Measurements from ENCODE around the gene MDP1.

MDP1 gene

GRCh38 chr14:24172871-24173281, 43.0 kb downstream of the MDP1 start:
- Histone ChIP-seq H3K4me1 (ENCODE audit: insufficient read depth, poor library complexity, severe bottlenecking) (no peaks in the 10 kb centered on the region), H3K9me3 (ENCODE audit: severe bottlenecking) (no peaks in the 10 kb centered on the region), H3K4me3 (ENCODE audit: severe bottlenecking) (no peak overlapping the region), H3K27ac (ENCODE audit: poor library complexity, severe bottlenecking) (no peak overlapping the region), H3K27me3 (ENCODE audit: insufficient read depth, poor library complexity, severe bottlenecking) (no peaks in the 10 kb centered on the region), H3K36me3 (ENCODE audit: low read depth) (no peaks in the 10 kb centered on the region)
- ATAC-seq (ENCODE audit: low read depth), result 0 out of 3 replicates have a peak, but pooled peaks have one; percentile 13
- no peak for TF ChIP-seq CTCF (IDR thresholded peaks at IDR 0.05; ENCODE audit: poor library complexity, severe bottlenecking)
- DNase-seq (ENCODE audit: low spot score), result no peak

DNA sequence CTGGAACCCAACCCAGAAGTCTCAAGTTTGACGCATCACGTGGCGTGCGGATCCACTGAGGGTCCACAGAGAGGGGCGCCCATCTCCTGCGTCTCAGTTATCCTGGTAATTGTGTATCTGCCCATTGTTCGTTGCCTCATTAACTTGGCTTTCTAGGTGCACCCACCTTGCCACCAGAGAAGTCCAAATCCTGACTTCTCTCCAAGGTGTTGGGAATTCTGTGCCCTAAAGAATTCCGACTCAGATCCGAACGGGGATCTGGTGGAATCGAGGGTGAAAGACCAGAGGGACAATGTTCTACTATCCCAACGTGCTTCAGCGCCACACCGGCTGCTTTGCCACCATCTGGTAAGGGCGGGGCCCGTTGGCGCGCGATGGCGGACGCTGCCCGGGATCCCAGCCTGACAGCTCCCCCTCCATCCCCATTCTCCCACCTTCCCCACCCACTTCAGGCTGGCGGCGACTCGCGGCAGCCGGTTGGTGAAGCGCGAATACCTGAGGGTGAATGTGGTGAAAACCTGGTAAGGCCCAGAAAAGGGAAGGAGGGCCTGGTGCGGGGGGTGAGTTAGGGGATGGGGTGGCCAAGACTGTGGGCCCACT, 43.5 kb downstream of the MDP1 start:
- no peak overlapping the region for H3K4me3 ChIP-seq (ENCODE audit: severe bottlenecking)

DNA sequence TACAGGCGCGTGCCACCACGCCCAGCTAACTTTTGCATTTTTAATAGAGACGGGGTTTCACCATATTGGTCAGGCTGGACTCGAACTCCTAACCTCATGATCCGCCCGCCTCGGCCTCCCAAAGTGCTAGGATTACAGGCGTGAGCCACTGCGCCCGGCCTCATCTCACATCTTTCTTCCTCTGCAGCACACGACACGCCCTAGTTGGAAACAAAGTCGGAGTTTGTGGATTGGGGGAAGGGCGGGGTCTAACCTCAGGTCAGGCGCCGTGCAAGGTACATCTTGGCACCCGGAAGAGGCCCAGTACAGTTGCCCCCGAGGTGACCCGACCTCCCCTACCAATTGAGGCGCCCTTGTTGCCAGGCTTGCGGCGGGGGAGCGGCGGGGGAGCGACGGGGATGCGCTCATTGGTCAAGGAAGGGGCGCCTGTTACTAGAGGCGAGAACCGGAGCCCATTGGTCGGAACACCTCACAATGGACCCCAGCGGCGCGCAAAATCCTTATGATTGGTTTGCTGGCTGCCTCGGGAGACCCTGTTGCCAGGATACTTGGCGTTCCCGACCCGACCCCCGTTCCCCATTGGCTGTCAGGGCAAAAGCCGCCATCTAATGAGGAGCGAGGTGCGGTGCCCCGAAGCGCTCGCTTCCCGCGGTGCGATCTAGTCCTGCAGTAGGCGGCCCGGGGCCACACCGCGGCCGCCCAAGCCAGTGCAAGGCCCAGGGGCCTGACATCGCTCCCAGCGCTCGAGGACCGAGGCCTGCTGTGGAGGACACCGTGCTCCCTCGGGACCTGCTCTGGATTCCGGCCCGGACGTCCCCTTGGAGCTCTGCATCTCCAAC, 44.2 kb downstream of the MDP1 start, which contains the start of gene REC8:
Gene REC8 (plus strand): TSS at position 659 of the 839 bp plus-strand sequence. CDS start 473 bp downstream, outside the sequence.
- H3K4me1 ChIP-seq (ENCODE audit: insufficient read depth, poor library complexity, severe bottlenecking), result no peaks in the 10 kb centered on the region
- no peak within 1 kb of the TSS for H3K27ac ChIP-seq (ENCODE audit: poor library complexity, severe bottlenecking)
- H3K27me3 ChIP-seq (ENCODE audit: insufficient read depth, poor library complexity, severe bottlenecking), result no peaks in the 10 kb centered on the region
- no peak within 1 kb of the TSS for H3K4me3 ChIP-seq (ENCODE audit: severe bottlenecking)
- 0 out of 2 replicates have a peak, but pooled peaks cover 5% of the 10 kb centered on the region for H3K36me3 ChIP-seq (ENCODE audit: low read depth)
- ATAC-seq (ENCODE audit: low read depth) (no peak), DNase-seq (ENCODE audit: low spot score) (no peak)
- no peak for TF ChIP-seq CTCF (IDR thresholded peaks at IDR 0.05; ENCODE audit: poor library complexity, severe bottlenecking)
- H3K9me3 ChIP-seq (ENCODE audit: severe bottlenecking), result no peaks in the 10 kb centered on the region

More for the DNA sequence above, 43.5 kb downstream of the MDP1 start:
- DNase-seq (ENCODE audit: low spot score), result no peak
- no peaks in the 10 kb centered on the region for H3K4me1 ChIP-seq (ENCODE audit: insufficient read depth, poor library complexity, severe bottlenecking)
- H3K27me3 ChIP-seq (ENCODE audit: insufficient read depth, poor library complexity, severe bottlenecking), result no peaks in the 10 kb centered on the region
- H3K9me3 ChIP-seq (ENCODE audit: severe bottlenecking), result no peaks in the 10 kb centered on the region
- no peak for TF ChIP-seq CTCF (IDR thresholded peaks at IDR 0.05; ENCODE audit: poor library complexity, severe bottlenecking)
- no peaks in the 10 kb centered on the region for H3K36me3 ChIP-seq (ENCODE audit: low read depth)
- ATAC-seq (ENCODE audit: low read depth), result no peak
- no peak overlapping the region for H3K27ac ChIP-seq (ENCODE audit: poor library complexity, severe bottlenecking)

- Histone ChIP-seq H3K4me1 (ENCODE audit: insufficient read depth, poor library complexity, severe bottlenecking) (no peaks in the 10 kb centered on the region), H3K9me3 (ENCODE audit: severe bottlenecking) (no peaks in the 10 kb centered on the region), H3K27me3 (ENCODE audit: insufficient read depth, poor library complexity, severe bottlenecking) (no peaks in the 10 kb centered on the region), H3K36me3 (ENCODE audit: low read depth) (peaks cover 42% of the 10 kb centered on the region), H3K27ac (ENCODE audit: poor library complexity, severe bottlenecking) (no peak overlapping the region), H3K4me3 (ENCODE audit: severe bottlenecking) (no peak overlapping the region)
- no peak for TF ChIP-seq CTCF (IDR thresholded peaks at IDR 0.05; ENCODE audit: poor library complexity, severe bottlenecking)
- no peak for ATAC-seq (ENCODE audit: low read depth)
- DNase-seq (ENCODE audit: low spot score), result no peak
Observed at GRCh38 chr14:24167469-24168114, 48.3 kb downstream of the MDP1 start.
